Rectal smooth muscle tissue (tissue), 1 donor: ENCODE data around the gene VPS13A.

Experiments
- H3K27ac ChIP-seq: one replicate; pipeline ENCODE4 v1.7.0; 2013; ENCODE audit warnings: low read depth, low read length, inconsistent platforms
- H3K27me3 ChIP-seq: one replicate; pipeline ENCODE4 v1.7.0; 2013; ENCODE audit warnings: low read length; ENCODE audit not compliant: control insufficient read depth, insufficient read depth
- H3K36me3 ChIP-seq: one replicate; pipeline ENCODE4 v1.7.0; 2013; ENCODE audit warnings: low read length; ENCODE audit not compliant: control insufficient read depth, insufficient read depth
- H3K4me1 ChIP-seq: one replicate; pipeline ENCODE4 v1.7.0; 2013; ENCODE audit warnings: low read length; ENCODE audit not compliant: control insufficient read depth, insufficient read depth
- H3K4me3 ChIP-seq: one replicate; pipeline ENCODE4 v1.7.0; 2013; ENCODE audit warnings: low read length
- H3K9ac ChIP-seq: one replicate; pipeline ENCODE4 v1.7.0; 2013; ENCODE audit warnings: low read length

The VPS13A gene

DNA sequence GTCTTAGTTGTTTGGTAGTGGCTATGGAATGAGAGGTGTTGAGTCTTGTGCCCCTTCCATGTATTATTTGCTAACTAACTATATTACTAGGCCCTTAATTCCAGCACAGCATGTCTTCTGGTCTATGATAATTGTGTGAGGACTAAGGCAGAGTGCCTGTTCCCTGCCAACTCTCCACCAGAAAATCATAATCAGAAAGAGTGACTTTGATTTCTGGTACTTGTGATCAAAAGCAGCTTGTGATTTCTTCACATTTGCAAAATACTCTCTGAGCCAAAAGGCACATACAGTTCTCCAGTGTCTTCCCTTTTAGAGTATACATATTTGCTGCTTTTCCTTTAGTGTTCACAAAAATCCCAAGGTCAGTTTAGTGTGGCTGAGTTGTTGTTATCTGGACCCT is 240.9 kb downstream of the VPS13A start:
- no peak overlapping the region for H3K9ac ChIP-seq
- no peaks in the 10 kb centered on the region for H3K4me1 ChIP-seq
- no peak overlapping the region for H3K27ac ChIP-seq
- peaks cover 3% of the 10 kb centered on the region for H3K36me3 ChIP-seq
- no peak overlapping the region for H3K4me3 ChIP-seq
- no peaks in the 10 kb centered on the region for H3K27me3 ChIP-seq

DNA sequence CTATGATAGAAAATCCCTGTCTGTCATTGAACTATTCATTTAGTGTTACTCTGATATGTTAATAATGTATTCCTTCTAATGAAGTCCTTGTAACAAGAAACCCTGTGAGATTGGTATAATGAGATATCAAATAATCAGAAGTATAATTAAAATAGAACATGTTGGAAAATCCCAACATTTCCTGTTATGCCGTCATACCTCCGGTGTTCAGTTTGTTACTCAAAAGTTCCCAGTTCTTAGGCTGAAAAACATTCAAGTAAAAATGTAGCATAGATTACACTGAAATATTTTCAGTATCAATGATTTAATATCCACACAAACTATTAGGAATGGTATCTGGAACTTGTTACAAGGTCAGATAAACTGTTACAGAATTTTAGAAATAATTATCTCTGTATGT is 243.3 kb downstream of the VPS13A start:
- Histone ChIP-seq H3K9ac (no peak overlapping the region), H3K4me1 (no peaks in the 10 kb centered on the region), H3K27me3 (no peaks in the 10 kb centered on the region), H3K4me3 (no peak overlapping the region), H3K27ac (no peak overlapping the region), H3K36me3 (no peaks in the 10 kb centered on the region)

DNA sequence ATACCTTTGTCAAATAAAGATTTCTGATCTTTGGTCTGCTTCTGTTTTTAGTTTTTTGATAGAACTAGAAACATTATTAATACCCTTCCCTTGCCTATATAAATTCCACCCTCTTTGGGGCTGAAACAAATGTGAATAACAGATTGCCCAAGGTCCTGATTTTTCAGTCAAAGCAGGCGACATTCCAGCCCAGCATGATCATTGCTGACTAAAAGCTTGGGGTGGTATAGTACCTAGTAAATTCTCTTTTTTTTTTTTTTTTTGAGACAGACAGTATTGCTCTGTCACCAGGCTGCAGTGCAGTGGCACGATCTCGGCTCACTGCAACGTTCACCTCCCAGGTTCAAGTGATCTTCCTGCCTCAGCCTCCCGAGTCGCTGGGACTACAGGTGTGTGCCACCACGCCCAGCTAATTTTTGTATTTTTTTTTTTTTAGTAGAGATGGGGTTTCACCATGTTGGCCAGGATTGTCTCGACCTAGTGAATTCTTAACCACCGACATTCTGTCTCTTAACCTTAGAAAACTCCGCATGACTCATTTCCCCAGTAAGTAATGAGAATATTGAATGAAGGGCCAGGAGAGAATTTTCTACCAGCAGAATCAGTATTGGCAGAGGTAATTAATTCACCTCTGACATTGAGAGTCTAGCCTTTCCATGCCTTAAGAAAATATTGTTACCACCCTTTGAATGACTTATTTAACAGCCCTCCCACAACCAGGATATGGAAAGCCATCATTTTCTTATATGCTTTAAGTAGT is 244.4 kb downstream of the VPS13A start:
- H3K36me3 ChIP-seq: no peaks in the 10 kb centered on the region
- no peaks in the 10 kb centered on the region for H3K27me3 ChIP-seq
- no peak overlapping the region for H3K9ac ChIP-seq
- no peaks in the 10 kb centered on the region for H3K4me1 ChIP-seq
- H3K4me3 ChIP-seq: no peak overlapping the region
- no peak overlapping the region for H3K27ac ChIP-seq

DNA sequence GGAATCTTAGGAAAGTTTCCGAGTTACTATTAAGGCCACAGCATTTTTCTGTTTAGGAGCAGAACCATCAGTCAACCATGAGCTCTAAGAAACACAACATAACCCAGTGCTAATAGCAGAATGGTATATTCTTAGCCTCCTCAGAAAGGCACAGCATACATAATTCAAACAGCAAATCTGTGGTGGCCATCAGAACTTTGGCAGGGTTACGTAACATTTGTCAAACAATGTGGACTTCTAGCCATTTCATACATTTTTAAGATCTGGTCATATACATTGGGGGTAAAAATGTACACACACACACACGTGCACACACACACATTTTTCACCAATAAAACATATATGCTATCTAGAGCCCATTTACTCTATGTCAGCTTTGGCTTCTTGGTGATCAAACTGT is 245.6 kb downstream of the VPS13A start:
- Histone ChIP-seq H3K27me3 (no peaks in the 10 kb centered on the region), H3K9ac (no peak overlapping the region), H3K36me3 (no peaks in the 10 kb centered on the region), H3K27ac (no peak overlapping the region), H3K4me3 (no peak overlapping the region), H3K4me1 (no peaks in the 10 kb centered on the region)

DNA sequence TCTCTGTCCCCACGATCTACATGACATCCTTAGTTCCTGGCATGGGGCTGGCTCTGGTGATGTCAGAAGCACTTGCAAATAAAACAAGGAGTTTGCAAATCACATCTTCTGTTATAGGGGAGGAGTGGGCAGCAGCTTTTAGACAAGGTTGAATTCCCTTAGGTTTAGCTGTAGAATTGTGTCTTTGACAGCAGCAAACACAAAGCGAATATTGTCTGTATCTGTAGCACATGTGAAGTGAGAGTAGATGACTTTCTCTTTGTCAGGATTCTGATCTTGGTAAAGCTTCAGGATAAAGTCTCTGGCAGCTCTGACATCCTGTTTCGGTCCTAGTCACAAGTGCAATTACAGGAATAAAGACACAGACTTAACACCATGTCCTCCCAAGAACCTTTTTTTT is 246.5 kb downstream of the VPS13A start:
- H3K36me3 ChIP-seq: no peaks in the 10 kb centered on the region
- no peak overlapping the region for H3K4me3 ChIP-seq

DNA sequence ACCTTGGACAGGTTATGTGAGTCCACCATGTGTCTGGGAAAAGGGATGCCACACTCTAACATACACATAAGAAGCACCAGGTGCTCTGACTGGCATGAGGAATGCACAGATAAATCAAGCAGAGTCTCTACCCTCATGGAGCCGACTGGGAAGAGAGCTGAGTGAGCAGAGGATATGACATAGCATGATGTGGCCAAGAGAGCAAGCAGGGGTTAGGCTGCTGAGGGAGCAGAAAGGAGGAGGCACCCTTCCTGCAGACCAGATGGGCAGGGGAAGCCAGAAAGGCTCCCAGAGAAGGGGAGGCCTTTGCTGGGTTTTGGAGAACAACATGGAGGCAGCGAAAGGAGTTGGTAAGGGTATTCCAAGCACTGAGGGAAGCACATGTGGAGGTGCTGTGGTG is 247.7 kb downstream of the VPS13A start:
- Histone ChIP-seq H3K27ac (no peak overlapping the region), H3K9ac (no peak overlapping the region), H3K36me3 (no peaks in the 10 kb centered on the region), H3K4me1 (no peaks in the 10 kb centered on the region), H3K27me3 (no peaks in the 10 kb centered on the region), H3K4me3 (no peak overlapping the region)

More for the DNA sequence above, 246.5 kb downstream of the VPS13A start:
- Histone ChIP-seq H3K27me3 (no peaks in the 10 kb centered on the region), H3K4me1 (no peaks in the 10 kb centered on the region), H3K27ac (no peak overlapping the region), H3K9ac (no peak overlapping the region)

DNA sequence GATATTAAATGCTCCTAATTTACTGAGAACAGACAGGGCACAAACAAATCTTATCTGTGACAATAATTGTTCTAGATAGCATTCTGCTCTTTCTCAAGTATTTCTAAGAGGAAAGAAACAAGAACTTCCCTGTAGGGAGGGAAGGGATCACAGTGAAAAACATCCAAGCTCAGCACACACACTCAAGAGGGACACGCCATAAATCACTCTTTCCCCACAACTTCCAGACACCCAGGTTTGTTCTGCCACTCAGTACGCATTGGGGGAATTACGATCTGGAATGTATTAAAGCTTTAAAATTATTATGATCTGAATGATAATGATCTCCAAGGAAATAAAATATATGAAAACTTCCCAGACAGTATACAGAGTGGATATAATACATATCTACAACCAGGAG is 249.4 kb downstream of the VPS13A start:
- Histone ChIP-seq H3K36me3 (no peaks in the 10 kb centered on the region), H3K27me3 (no peaks in the 10 kb centered on the region), H3K27ac (no peak overlapping the region), H3K4me3 (no peak overlapping the region), H3K9ac (no peak overlapping the region), H3K4me1 (no peaks in the 10 kb centered on the region)

DNA sequence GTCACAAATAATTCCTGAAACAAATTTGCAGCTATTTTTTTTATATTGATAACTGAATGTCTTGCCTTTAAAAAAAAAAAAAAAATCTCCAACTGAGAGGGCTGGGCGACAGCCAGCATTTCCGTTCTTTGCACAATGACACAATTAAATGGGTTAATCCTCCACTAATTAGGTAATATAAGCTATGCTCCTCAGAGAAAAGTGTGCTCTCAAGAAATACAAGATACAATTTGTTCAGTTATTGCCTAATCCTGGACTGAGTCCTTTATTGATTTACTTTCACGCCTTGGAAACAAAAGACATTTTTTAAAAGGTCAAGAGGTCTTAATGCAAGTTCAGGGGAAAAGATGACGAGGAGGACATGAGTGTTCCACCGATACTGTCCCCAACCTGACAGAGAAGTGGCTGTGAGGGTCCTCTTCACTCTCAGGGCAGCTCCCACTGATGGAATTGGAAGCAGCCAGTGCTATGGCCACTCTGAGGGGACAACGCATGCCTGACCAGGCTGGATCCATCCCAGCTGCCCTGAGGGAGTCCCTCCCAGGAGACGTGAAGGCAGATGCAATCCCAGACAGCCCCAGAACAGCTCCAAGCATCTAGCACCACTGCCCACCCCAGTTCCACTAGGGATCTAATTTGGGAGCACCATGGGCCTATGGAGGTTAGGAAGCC is 250.1 kb downstream of the VPS13A start:
- H3K4me3 ChIP-seq: no peak overlapping the region
- H3K27me3 ChIP-seq: no peaks in the 10 kb centered on the region
- H3K27ac ChIP-seq: no peak overlapping the region
- H3K4me1 ChIP-seq: no peaks in the 10 kb centered on the region
- H3K36me3 ChIP-seq: no peaks in the 10 kb centered on the region
- H3K9ac ChIP-seq: no peak overlapping the region

DNA sequence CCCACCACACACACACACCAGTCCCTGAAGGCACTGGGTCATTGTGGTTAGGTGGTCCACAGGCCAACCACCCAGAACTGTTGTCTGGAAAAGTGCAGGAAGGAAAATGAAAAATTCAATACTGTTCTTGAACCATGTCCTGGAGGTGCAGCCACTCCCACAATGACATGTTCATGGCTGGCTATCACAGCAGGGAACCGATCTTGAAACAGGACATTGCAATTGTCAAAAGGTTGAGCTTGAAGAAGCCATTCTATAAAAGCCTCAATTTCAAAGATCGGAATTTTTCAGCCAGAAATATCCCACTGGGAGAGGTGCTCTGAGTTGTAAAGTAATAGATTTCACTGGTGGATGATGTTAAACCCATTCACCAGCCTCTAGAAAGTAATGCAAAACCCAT is 252.6 kb downstream of the VPS13A start:
- H3K4me3 ChIP-seq: no peak overlapping the region
- H3K4me1 ChIP-seq: no peaks in the 10 kb centered on the region
- H3K27ac ChIP-seq: no peak overlapping the region
- no peak overlapping the region for H3K9ac ChIP-seq
- H3K36me3 ChIP-seq: no peaks in the 10 kb centered on the region
- H3K27me3 ChIP-seq: no peaks in the 10 kb centered on the region

DNA sequence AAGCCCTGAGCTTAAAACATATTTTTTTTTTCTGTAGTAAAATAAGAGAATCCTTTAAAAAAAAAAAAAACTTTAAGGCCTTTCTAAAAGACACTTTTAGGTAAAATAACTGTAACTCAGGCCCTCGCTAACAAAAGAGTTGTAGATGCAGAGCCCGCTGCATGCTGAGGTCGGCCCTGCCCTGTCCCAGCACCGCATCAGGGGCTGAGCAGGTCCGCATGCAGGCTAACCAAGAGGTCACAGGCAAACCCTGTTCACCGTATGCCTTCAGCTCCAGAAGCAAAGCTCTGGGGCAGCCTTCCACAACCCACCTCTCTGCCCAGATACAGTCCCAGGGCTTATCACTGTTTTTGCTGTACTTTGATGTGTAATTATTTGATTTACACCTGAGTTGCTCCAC is 254.7 kb downstream of the VPS13A start:
- Histone ChIP-seq H3K27me3 (no peaks in the 10 kb centered on the region), H3K4me3 (no peak overlapping the region), H3K27ac (no peak overlapping the region), H3K36me3 (no peaks in the 10 kb centered on the region), H3K4me1 (no peaks in the 10 kb centered on the region), H3K9ac (no peak overlapping the region)

DNA sequence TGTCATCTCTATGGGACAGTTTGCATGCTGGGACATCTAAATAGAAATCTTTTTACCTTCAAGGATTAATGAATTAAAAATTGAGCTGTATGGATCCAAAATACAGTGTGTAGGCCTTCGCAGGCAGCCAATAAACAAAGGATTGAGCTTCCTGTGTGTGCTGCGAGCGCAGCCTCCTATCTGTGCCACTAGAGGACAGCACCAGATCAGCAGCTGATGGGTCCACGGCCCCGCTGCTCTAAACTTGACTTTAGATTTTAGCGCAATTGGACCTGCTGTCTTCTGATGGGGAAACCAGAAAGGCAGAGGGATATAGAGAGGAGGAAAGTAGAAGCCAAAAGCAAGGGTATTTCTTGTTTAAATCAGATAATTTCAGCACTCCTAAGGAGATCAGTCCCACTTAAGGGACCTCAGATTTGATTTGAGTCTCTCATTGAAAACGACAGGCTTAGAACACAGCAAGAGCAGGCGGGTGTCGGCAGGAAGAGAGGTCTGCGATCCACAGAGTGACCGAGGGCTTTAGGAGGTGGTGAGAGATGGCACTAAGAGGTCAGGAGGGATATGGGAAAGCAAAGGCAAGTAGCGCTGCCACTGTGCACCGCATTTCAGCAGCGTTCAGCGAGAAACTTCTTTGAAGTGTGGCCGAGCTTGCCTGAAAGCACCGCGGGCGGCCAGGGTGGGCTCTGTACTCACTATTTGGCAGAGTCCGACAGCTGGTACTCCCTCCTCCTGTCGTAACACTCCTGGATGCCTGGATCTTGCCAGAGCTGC is 256.5 kb downstream of the VPS13A start:
- Histone ChIP-seq H3K36me3 (no peaks in the 10 kb centered on the region), H3K27me3 (no peaks in the 10 kb centered on the region), H3K4me3 (no peak overlapping the region), H3K9ac (no peak overlapping the region), H3K4me1 (no peaks in the 10 kb centered on the region), H3K27ac (no peak overlapping the region)

DNA sequence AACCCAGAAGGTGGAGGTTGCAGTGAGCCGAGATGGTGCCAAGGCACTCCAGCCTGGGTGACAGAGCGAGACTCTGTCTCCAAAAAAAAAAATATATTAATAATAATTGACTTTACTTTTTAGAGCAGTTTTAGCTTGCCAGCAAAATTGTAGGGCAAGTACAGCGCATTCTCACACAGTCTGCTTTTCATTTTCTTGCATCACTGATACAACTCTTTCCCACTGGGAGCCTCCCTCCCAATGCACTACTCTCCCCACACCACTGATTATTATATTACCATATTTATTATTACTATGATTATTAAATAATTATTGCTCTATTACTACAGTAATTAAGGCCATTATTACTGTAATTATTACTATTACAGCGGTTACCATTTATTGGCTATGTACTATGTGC is 257.9 kb downstream of the VPS13A start:
- H3K27ac ChIP-seq: no peak overlapping the region
- no peaks in the 10 kb centered on the region for H3K27me3 ChIP-seq
- H3K4me3 ChIP-seq: no peak overlapping the region
- H3K4me1 ChIP-seq: no peaks in the 10 kb centered on the region
- no peaks in the 10 kb centered on the region for H3K36me3 ChIP-seq
- no peak overlapping the region for H3K9ac ChIP-seq
